ENCODE results near the gene LATS1.

- TF ChIP-seq POLR2A (IDR thresholded peaks at IDR 0.05; ENCODE audit: low read depth, low read length) (no peak), POLR2AphosphoS5 (IDR thresholded peaks at IDR 0.05; ENCODE audit: low read depth, low read length) (no peak)
These were observed 1.6 kb upstream of the LATS1 start for GRCh38 chr6:149719531-149719930.

Measured in GM12892 (cell line).